OCI-LY1 (cell line): ENCODE results near the gene FXYD3.

ENCODE experiments used
- H2AFZ ChIP-seq: fragments of 200-600 bp; sonication (generic), shearing (Covaris generic); 2 replicates; pipeline ENCODE4 v1.6.0; 2014; ENCODE audit warnings: antibody characterized with exemption, mild to moderate bottlenecking, low read length
- H3F3A ChIP-seq: fragments of 200-600 bp; sonication (generic), shearing (Covaris generic); 2 replicates; pipeline ENCODE4 v1.6.0; 2014; ENCODE audit warnings: mild to moderate bottlenecking, antibody characterized with exemption, low read length, moderate library complexity; ENCODE audit not compliant: insufficient read depth
- H3K27ac ChIP-seq: fragments of 200-600 bp; sonication (generic); 2 replicates; pipeline ENCODE4 v1.5.1; 2014; ENCODE audit warnings: low read length, mixed run types, mild to moderate bottlenecking, low read depth; ENCODE audit not compliant: poor library complexity, severe bottlenecking
- H3K27me3 ChIP-seq: fragments of 200-600 bp; sonication (generic); 2 replicates; pipeline ENCODE4 v1.6.0; 2014; ENCODE audit warnings: antibody characterized with exemption, mild to moderate bottlenecking, low read length, moderate library complexity; ENCODE audit not compliant: insufficient read depth
- H3K36me3 ChIP-seq: fragments of 200-600 bp; sonication (generic); 2 replicates; pipeline ENCODE4 v1.6.1; 2014; ENCODE audit warnings: mild to moderate bottlenecking, antibody characterized with exemption, low read length, moderate library complexity, mixed read lengths; ENCODE audit not compliant: insufficient read depth
- H3K4me1 ChIP-seq: fragments of 200-600 bp; sonication (generic); 2 replicates; pipeline ENCODE4 v1.5.1; 2014; ENCODE audit warnings: mild to moderate bottlenecking, low read length, moderate library complexity; ENCODE audit not compliant: insufficient read depth, severe bottlenecking
- H3K4me2 ChIP-seq: fragments of 200-600 bp; sonication (generic), shearing (Covaris generic); 2 replicates; pipeline ENCODE4 v1.6.1; 2014; ENCODE audit warnings: low read length
- H3K4me3 ChIP-seq: fragments of 200-600 bp; sonication (generic); 2 replicates; pipeline ENCODE4 v1.5.1; 2014; ENCODE audit warnings: low read length, low read depth, mild to moderate bottlenecking, mixed read lengths; ENCODE audit not compliant: poor library complexity, severe bottlenecking
- H3K79me2 ChIP-seq: fragments of 200-600 bp; shearing (Covaris generic); 2 replicates; pipeline ENCODE4 v1.6.1; 2016; ENCODE audit warnings: mixed run types, low read length, mixed read lengths; ENCODE audit not compliant: insufficient read depth
- H3K9ac ChIP-seq: fragments of 200-600 bp; sonication (generic), shearing (Covaris generic); 2 replicates; pipeline ENCODE4 v1.6.1; 2014; ENCODE audit warnings: mild to moderate bottlenecking, low read length, mixed read lengths
- H3K9me2 ChIP-seq: fragments of 200-600 bp; sonication (generic), shearing (Covaris generic); 2 replicates; pipeline ENCODE4 v1.6.1; 2014; ENCODE audit warnings: low read depth, mild to moderate bottlenecking, low read length, mixed read lengths
- H3K9me3 ChIP-seq: fragments of 200-600 bp; shearing (Covaris generic); 2 replicates; pipeline ENCODE4 v1.6.1; 2014; ENCODE audit warnings: low read length, mixed read lengths
- H4K20me1 ChIP-seq: fragments of 200-600 bp; sonication (generic), shearing (Covaris generic); 2 replicates; pipeline ENCODE4 v1.6.0; 2016; ENCODE audit warnings: mild to moderate bottlenecking, low read length; ENCODE audit not compliant: insufficient read depth
- CTCF ChIP-seq: fragments of 200-600 bp; sonication (generic), shearing (Covaris generic); IDR thresholded peaks from 2 replicates; pipeline ENCODE4 v1.5.1; 2017; ENCODE audit warnings: mild to moderate bottlenecking, antibody characterized with exemption, low read length, moderate library complexity, mixed read lengths
- EZH2 ChIP-seq: fragments of 200-600 bp; sonication (generic), shearing (Covaris generic); IDR thresholded peaks from 2 replicates; pipeline ENCODE4 v1.8.0; 2017; ENCODE audit warnings: borderline replicate concordance, mixed run types, mild to moderate bottlenecking, antibody characterized with exemption, low read length, moderate library complexity, mixed read lengths

FXYD3 gene

GRCh38 chr19:35068941-35069634 is 46.5 kb upstream of the FXYD3 start:
- Histone ChIP-seq H3F3A (no peaks in the 10 kb centered on the region), H3K9me3 (no peaks in the 10 kb centered on the region), H3K27me3 (peaks cover 22% of the 10 kb centered on the region), H3K9ac (no peak overlapping the region), H2AFZ (no peak overlapping the region), H3K4me3 (no peak overlapping the region), H3K9me2 (no peaks in the 10 kb centered on the region), H3K4me2 (no peak overlapping the region), H4K20me1 (no peaks in the 10 kb centered on the region), H3K4me1 (peaks cover 14% of the 10 kb centered on the region), H3K36me3 (no peaks in the 10 kb centered on the region; the same call in 1 of the 2 replicates), H3K27ac (no peak overlapping the region), H3K79me2 (no peaks in the 10 kb centered on the region)
- TF ChIP-seq CTCF: no peak
- no peak for TF ChIP-seq EZH2

- Histone ChIP-seq H3K9ac (no peak overlapping the region), H3K36me3 (no peaks in the 10 kb centered on the region; the same call in 1 of the 2 replicates), H3K4me1 (peaks cover 11% of the 10 kb centered on the region), H3K9me2 (no peaks in the 10 kb centered on the region), H4K20me1 (no peaks in the 10 kb centered on the region), H3K4me3 (no peak overlapping the region), H3F3A (no peaks in the 10 kb centered on the region), H3K9me3 (no peaks in the 10 kb centered on the region), H3K4me2 (no peak overlapping the region), H3K27me3 (peaks cover 22% of the 10 kb centered on the region), H3K27ac (no peak overlapping the region), H2AFZ (no peak overlapping the region), H3K79me2 (no peaks in the 10 kb centered on the region)
- TF ChIP-seq CTCF (no peak), EZH2 (no peak)
Measured at GRCh38 chr19:35069696-35070095, 45.9 kb upstream of the FXYD3 start.

GRCh38 chr19:35070471-35070870 is 45.2 kb upstream of the FXYD3 start:
- Histone ChIP-seq H3K4me1 (peaks cover 11% of the 10 kb centered on the region), H2AFZ (no peak overlapping the region), H3F3A (no peaks in the 10 kb centered on the region), H3K4me2 (no peak overlapping the region), H3K36me3 (no peaks in the 10 kb centered on the region; the same call in 1 of the 2 replicates), H3K9me3 (no peaks in the 10 kb centered on the region), H3K4me3 (no peak overlapping the region), H3K79me2 (no peaks in the 10 kb centered on the region), H3K27ac (no peak overlapping the region), H3K9ac (no peak overlapping the region), H3K9me2 (no peaks in the 10 kb centered on the region), H3K27me3 (peaks cover 22% of the 10 kb centered on the region), H4K20me1 (no peaks in the 10 kb centered on the region)
- TF ChIP-seq EZH2 (no peak), CTCF (no peak)
